Measurements from ENCODE around the gene FOXJ1.
A peak's percentile ranks its signal among the peaks of the same experiment; 100 is the strongest.

Gene FOXJ1

GRCh38 chr17:76120658-76121008 lies 20.4 kb downstream of the FOXJ1 start:
- no peak for DNase-seq (ENCODE audit: low read depth, low spot score)
- in situ Hi-C loops (cut with HindIII; ENCODE audit: low sequenced_read_pairs): no loop called here
- TF ChIP-seq CTCF (IDR thresholded peaks at IDR 0.05; ENCODE audit: low read depth, low read length): no peak
- no peak overlapping the region for H3K4me3 ChIP-seq (ENCODE audit: low read depth, low read length)

GRCh38 chr17:76119409-76120371 lies 21.4 kb downstream of the FOXJ1 start:
- DNase-seq (ENCODE audit: low read depth, low spot score): no peak
- in situ Hi-C loops (cut with HindIII; ENCODE audit: low sequenced_read_pairs): no loop called here
- no peak for TF ChIP-seq CTCF (IDR thresholded peaks at IDR 0.05; ENCODE audit: low read depth, low read length)
- H3K4me3 ChIP-seq (ENCODE audit: low read depth, low read length): no peak overlapping the region

- DNase-seq (ENCODE audit: low read depth, low spot score): no peak
- in situ Hi-C loops (cut with HindIII; ENCODE audit: low sequenced_read_pairs): no loop called here
- no peak for TF ChIP-seq CTCF (IDR thresholded peaks at IDR 0.05; ENCODE audit: low read depth, low read length)
- H3K4me3 ChIP-seq (ENCODE audit: low read depth, low read length): no peak overlapping the region
Measured at GRCh38 chr17:76115138-76115754, 25.8 kb downstream of the FOXJ1 start.

GRCh38 chr17:76111956-76112355 lies 29.1 kb downstream of the FOXJ1 start:
- DNase-seq (ENCODE audit: low read depth, low spot score): peak; percentile 48
- H3K4me3 ChIP-seq (ENCODE audit: low read depth, low read length): no peak overlapping the region
- TF ChIP-seq CTCF (IDR thresholded peaks at IDR 0.05; ENCODE audit: low read depth, low read length): no peak
- in situ Hi-C loops (cut with HindIII; ENCODE audit: low sequenced_read_pairs): no loop called here

GRCh38 chr17:76107509-76107908 lies 33.5 kb downstream of the FOXJ1 start:
- in situ Hi-C loops (cut with HindIII; ENCODE audit: low sequenced_read_pairs): no loop called here
- DNase-seq (ENCODE audit: low read depth, low spot score): no peak
- H3K4me3 ChIP-seq (ENCODE audit: low read depth, low read length): no peak overlapping the region
- peak; percentile 29 for TF ChIP-seq CTCF (IDR thresholded peaks at IDR 0.05; ENCODE audit: low read depth, low read length)

- no peak for DNase-seq (ENCODE audit: low read depth, low spot score)
- no peak overlapping the region for H3K4me3 ChIP-seq (ENCODE audit: low read depth, low read length)
- in situ Hi-C loops (cut with HindIII; ENCODE audit: low sequenced_read_pairs): no loop called here
- no peak for TF ChIP-seq CTCF (IDR thresholded peaks at IDR 0.05; ENCODE audit: low read depth, low read length)
Measured at GRCh38 chr17:76106703-76107102, 34.3 kb downstream of the FOXJ1 start.
